NCI-H1048 (cell line): ENCODE measurements around the gene ABHD3.
"Not testable (repeated sequence)": the region's sequence is repeated elsewhere in the genome, so short reads cannot be mapped to it uniquely, and the experiment has no call there.

Experiments
- DNase-seq: peaks from one replicate; lab custom pipeline; 2025; lab: John Stamatoyannopoulos, UW

Gene ABHD3

GRCh38 chr18:21703241-21703820 is 1.2 kb downstream of the ABHD3 start:
- DNase-seq: no peak

- DNase-seq: no peak
Measured at GRCh38 chr18:21702602-21703001, 2.0 kb downstream of the ABHD3 start.

GRCh38 chr18:21701621-21702020 is 3.0 kb downstream of the ABHD3 start:
- no peak for DNase-seq

GRCh38 chr18:21700528-21701075 is 4.0 kb downstream of the ABHD3 start:
- no peak for DNase-seq

- no peak for DNase-seq
Measured at GRCh38 chr18:21693322-21693721, 11.3 kb downstream of the ABHD3 start.

GRCh38 chr18:21689736-21690135 is 14.8 kb downstream of the ABHD3 start:
- DNase-seq: no peak

- no peak for DNase-seq
Measured at GRCh38 chr18:21686282-21687105, 18.1 kb downstream of the ABHD3 start.

- not testable (repeated sequence) for DNase-seq
Measured at GRCh38 chr18:21685556-21685981, 19.0 kb downstream of the ABHD3 start.

- DNase-seq: no peak
Measured at GRCh38 chr18:21684731-21685130, 19.8 kb downstream of the ABHD3 start.

GRCh38 chr18:21682371-21683051 is 22.1 kb downstream of the ABHD3 start:
- no peak for DNase-seq

GRCh38 chr18:21680161-21680560 is 24.4 kb downstream of the ABHD3 start:
- DNase-seq: no peak

GRCh38 chr18:21678859-21679258 is 25.7 kb downstream of the ABHD3 start:
- no peak for DNase-seq

GRCh38 chr18:21675354-21675753 is 29.2 kb downstream of the ABHD3 start:
- not testable (repeated sequence) for DNase-seq

- no peak for DNase-seq
Measured at GRCh38 chr18:21672521-21673267, 31.9 kb downstream of the ABHD3 start.

GRCh38 chr18:21669736-21670285 is 34.8 kb downstream of the ABHD3 start:
- no peak for DNase-seq

- no peak for DNase-seq
Measured at GRCh38 chr18:21664069-21664468, 40.5 kb downstream of the ABHD3 start.

GRCh38 chr18:21663578-21663977 is 41.0 kb downstream of the ABHD3 start:
- no peak for DNase-seq

- no peak for DNase-seq
Measured at GRCh38 chr18:21662581-21662980, 42.0 kb downstream of the ABHD3 start.

GRCh38 chr18:21660078-21660477 is 44.5 kb downstream of the ABHD3 start:
- DNase-seq: no peak

- no peak for DNase-seq
Measured at GRCh38 chr18:21656402-21656801, 48.2 kb downstream of the ABHD3 start.

GRCh38 chr18:21653361-21653760 is 51.2 kb downstream of the ABHD3 start:
- DNase-seq: no peak

GRCh38 chr18:21652073-21652472 is 52.5 kb downstream of the ABHD3 start:
- DNase-seq: no peak
